ENCODE measurements around the gene PHRF1.
"Not testable (repeated sequence)": the region's sequence is repeated elsewhere in the genome, so short reads cannot be mapped to it uniquely, and the experiment has no call there.

PHRF1 gene

GRCh38 chr11:630871-631270 lies 54.6 kb downstream of the PHRF1 start:
- DNase-seq (ENCODE audit: low read depth) = no peak

GRCh38 chr11:635945-636510 lies 59.8 kb downstream of the PHRF1 start:
- DNase-seq (ENCODE audit: low read depth) = no peak

GRCh38 chr11:636511-637332 lies 60.5 kb downstream of the PHRF1 start, which contains the start of gene DRD4:
DRD4 (plus strand) TSS chr11:637269; CDS start chr11:637305, 36 bp downstream.
- no peak for DNase-seq (ENCODE audit: low read depth)

GRCh38 chr11:637333-637592 lies 61.0 kb downstream of the PHRF1 start:
- no peak for DNase-seq (ENCODE audit: low read depth)

- DNase-seq (ENCODE audit: low read depth) = no peak
Observed at GRCh38 chr11:637593-638521, 61.6 kb downstream of the PHRF1 start.

- DNase-seq (ENCODE audit: low read depth) = no peak
Observed at GRCh38 chr11:638631-639331, 62.5 kb downstream of the PHRF1 start.

- no peak for DNase-seq (ENCODE audit: low read depth)
Observed at GRCh38 chr11:639332-639955, 63.2 kb downstream of the PHRF1 start.

GRCh38 chr11:640021-640706 lies 63.9 kb downstream of the PHRF1 start:
- DNase-seq (ENCODE audit: low read depth) = no peak

GRCh38 chr11:641806-642370 lies 65.6 kb downstream of the PHRF1 start:
- no peak for DNase-seq (ENCODE audit: low read depth)

- no peak for DNase-seq (ENCODE audit: low read depth)
Observed at GRCh38 chr11:643366-643765, 67.1 kb downstream of the PHRF1 start.

GRCh38 chr11:643849-644738 lies 67.8 kb downstream of the PHRF1 start:
- no peak for DNase-seq (ENCODE audit: low read depth)

GRCh38 chr11:645536-645935 lies 69.3 kb downstream of the PHRF1 start:
- no peak for DNase-seq (ENCODE audit: low read depth)

- DNase-seq (ENCODE audit: low read depth) = no peak
Observed at GRCh38 chr11:646214-646613, 69.9 kb downstream of the PHRF1 start.

GRCh38 chr11:647672-648158 lies 71.4 kb downstream of the PHRF1 start:
- not testable (repeated sequence) for DNase-seq (ENCODE audit: low read depth)

- no peak for DNase-seq (ENCODE audit: low read depth)
Observed at GRCh38 chr11:650482-650881, 74.2 kb downstream of the PHRF1 start.

GRCh38 chr11:653136-653535 lies 76.9 kb downstream of the PHRF1 start:
- not testable (repeated sequence) for DNase-seq (ENCODE audit: low read depth)

GRCh38 chr11:653837-654236 lies 77.6 kb downstream of the PHRF1 start:
- no peak for DNase-seq (ENCODE audit: low read depth)

GRCh38 chr11:654444-654843 lies 78.2 kb downstream of the PHRF1 start:
- DNase-seq (ENCODE audit: low read depth) = not testable (repeated sequence)

GRCh38 chr11:655036-655726 lies 78.9 kb downstream of the PHRF1 start:
- DNase-seq (ENCODE audit: low read depth) = no peak

All from stimulated activated CD4-positive, alpha-beta T cell treated with anti-CD3 and anti-CD28 coated beads, Interleukin-2, amount 100 ng/mL, for 4 hours (primary cell).